ENCODE data around the gene SLC22A4.

GRCh38 chr5:132369007-132369473 is 74.8 kb downstream of the SLC22A4 start:
- no peak for TF ChIP-seq EZH2 (IDR thresholded peaks at IDR 0.05; ENCODE audit: borderline replicate concordance)
- TF ChIP-seq, protein P1, sequence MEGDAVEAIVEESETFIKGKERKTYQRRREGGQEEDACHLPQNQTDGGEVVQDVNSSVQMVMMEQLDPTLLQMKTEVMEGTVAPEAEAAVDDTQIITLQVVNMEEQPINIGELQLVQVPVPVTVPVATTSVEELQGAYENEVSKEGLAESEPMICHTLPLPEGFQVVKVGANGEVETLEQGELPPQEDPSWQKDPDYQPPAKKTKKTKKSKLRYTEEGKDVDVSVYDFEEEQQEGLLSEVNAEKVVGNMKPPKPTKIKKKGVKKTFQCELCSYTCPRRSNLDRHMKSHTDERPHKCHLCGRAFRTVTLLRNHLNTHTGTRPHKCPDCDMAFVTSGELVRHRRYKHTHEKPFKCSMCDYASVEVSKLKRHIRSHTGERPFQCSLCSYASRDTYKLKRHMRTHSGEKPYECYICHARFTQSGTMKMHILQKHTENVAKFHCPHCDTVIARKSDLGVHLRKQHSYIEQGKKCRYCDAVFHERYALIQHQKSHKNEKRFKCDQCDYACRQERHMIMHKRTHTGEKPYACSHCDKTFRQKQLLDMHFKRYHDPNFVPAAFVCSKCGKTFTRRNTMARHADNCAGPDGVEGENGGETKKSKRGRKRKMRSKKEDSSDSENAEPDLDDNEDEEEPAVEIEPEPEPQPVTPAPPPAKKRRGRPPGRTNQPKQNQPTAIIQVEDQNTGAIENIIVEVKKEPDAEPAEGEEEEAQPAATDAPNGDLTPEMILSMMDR (IDR thresholded peaks at IDR 0.05; ENCODE audit: poor library complexity): no peak

All from hepatocyte (in vitro differentiated cells).